CD4-positive, alpha-beta T cell (primary cell): ENCODE results near the gene PRKCG. TPM values are rescaled to one million over a fixed set of nuclear protein-coding genes. Genes with fewer than 3 reads are reported as not detected.

Experiments used
- ATAC-seq: fragments of 200-7000 bp; cut with Tn5 transposase; one replicate; pipeline ENCODE4 v1.10.0; 2022; ENCODE audit warnings: mild to moderate bottlenecking; ENCODE audit not compliant: poor library complexity
- CTCF ChIA-PET: fragments of 350-600 bp; sonication (Branson Sonifier 250); formaldehyde crosslinking; loops from one replicate; lab custom pipeline; 2021; ENCODE audit warnings: antibody characterized with exemption, inconsistent platforms; lab: Charles Lee
- POLR2A ChIA-PET: fragments of 350-600 bp; sonication (Branson Sonifier 250); formaldehyde crosslinking; loops from one replicate; lab custom pipeline; 2021; ENCODE audit warnings: antibody characterized with exemption, inconsistent platforms; lab: Charles Lee
- DNase-seq, 14 experiments: peaks; one replicate each; pipeline ENCODE4 v3.0.0-alpha.2; 2013 to 2020; ENCODE audit warnings: mixed read lengths in 2 of 14
- H3K27ac ChIP-seq, 2 donors: one replicate each; pipeline versions ENCODE4 v1.5.1 to v1.7.0; 2013; ENCODE audit warnings: low read length in 2 of 2, low read depth in 1 of 2, mild to moderate bottlenecking in 1 of 2
- H3K27me3 ChIP-seq, 2 experiments: 1 replicate in 1 of 2; 2 replicates in 1 of 2; pipeline versions ENCODE4 v1.6.1 to v1.7.0; 2013; ENCODE audit warnings: low read length in 2 of 2, control low read depth in 1 of 2, mild to moderate bottlenecking in 1 of 2, moderate library complexity in 1 of 2; ENCODE audit not compliant: insufficient read depth in 2 of 2, control insufficient read depth in 1 of 2
- H3K36me3 ChIP-seq: one replicate; pipeline ENCODE4 v1.6.1; 2013; ENCODE audit warnings: low read length, control low read depth; ENCODE audit not compliant: insufficient read depth
- H3K4me1 ChIP-seq: one replicate; pipeline ENCODE4 v1.6.1; 2013; ENCODE audit warnings: low read length, control low read depth; ENCODE audit not compliant: insufficient read depth
- H3K4me3 ChIP-seq: one replicate; pipeline ENCODE4 v1.5.1; 2013; ENCODE audit warnings: mild to moderate bottlenecking, low read length, moderate library complexity
- H3K9me3 ChIP-seq, 2 experiments: 1 replicate in 1 of 2; 2 replicates in 1 of 2; pipeline versions ENCODE4 v1.6.1 to v1.7.0; 2013; ENCODE audit warnings: low read length in 2 of 2, mild to moderate bottlenecking in 2 of 2, control low read depth in 1 of 2, moderate library complexity in 1 of 2; ENCODE audit not compliant: control insufficient read depth in 1 of 2, insufficient read depth in 1 of 2
- H3K27ac Mint-ChIP-seq: one replicate; pipeline ENCODE4 v1.8.0; 2020; ENCODE audit warnings: mixed read lengths
- H3K27me3 Mint-ChIP-seq: one replicate; pipeline ENCODE4 v1.8.0; 2021; ENCODE audit warnings: mixed read lengths
- H3K36me3 Mint-ChIP-seq: one replicate; pipeline ENCODE4 v1.8.0; 2021; ENCODE audit warnings: low read depth, mixed read lengths
- H3K4me1 Mint-ChIP-seq: one replicate; pipeline ENCODE4 v1.8.0; 2021; ENCODE audit warnings: low read depth, mixed read lengths
- H3K4me3 Mint-ChIP-seq: one replicate; pipeline ENCODE4 v1.8.0; 2020; ENCODE audit warnings: mild to moderate bottlenecking, mixed read lengths
- H3K9me3 Mint-ChIP-seq: one replicate; pipeline ENCODE4 v1.8.0; 2020; ENCODE audit warnings: mixed read lengths
- CTCF ChIP-seq: fragments of 200-600 bp; IDR thresholded peaks from one replicate; pipeline ENCODE4 v1.8.0; 2022; ENCODE audit warnings: antibody characterized with exemption, mild to moderate bottlenecking
- intact Hi-C, 2 experiments: fragments of 100-400 bp; cut with DNase I in 1 of 2; cut with micrococcal nuclease in 1 of 2; formaldehyde crosslinking; loops; one replicate each; pipeline versions ENCODE4 v1.15.1 to v1.9.0; 2023 to 2025; cut with DNase I, micrococcal nuclease
- total RNA-seq, 174 experiments: library from RNA in 2 of 174; stranded (reverse) in 2 of 174; gene quantifications; one replicate each; pipeline ENCODE4 v1.2.3 and lab custom pipeline; 2021 to 2026

The PRKCG gene
- total RNA-seq, 2 experiments from 2014 or later: 1.5 to 1.6 TPM

GRCh38 chr19:53865918-53866864 is 15.8 kb upstream of the PRKCG start:
- intact Hi-C loops: loop anchor here (2.0 to 10.0 kb wide), 8 partner anchors 17 to 599 kb away; partner anchors contain the start of genes LENG9 (in 2 of the 2), NDUFA3 (in 2 of the 2), OSCAR (in 1 of the 2) and PRKCG (in 1 of the 2)
- POLR2A ChIA-PET: interaction anchor here (0.8 to 3.8 kb wide), 8 partner anchors 9 to 271 kb away, joined by 3 to 71 read pairs (median 4); partner anchors contain the start of genes CNOT3 and PRKCG
- H3K9me3 ChIP-seq: no peaks in the 10 kb centered on the region
- CTCF ChIA-PET: interaction anchor here (0.8 to 3.0 kb wide), 6 partner anchors 16 to 302 kb away, joined by 3 to 17 read pairs (median 3); partner anchors contain the start of gene PRKCG
- H3K4me1 Mint-ChIP-seq: peaks cover 39% of the 10 kb centered on the region
- H3K27me3 Mint-ChIP-seq: no peaks in the 10 kb centered on the region
- H3K27me3 ChIP-seq: no peaks in the 10 kb centered on the region
- peak; percentile 9 for ATAC-seq
- H3K36me3 Mint-ChIP-seq: peaks cover 29% of the 10 kb centered on the region
- peak overlapping the region; percentile 95 to 100 for H3K27ac ChIP-seq
- peak overlapping the region; percentile 99 for H3K27ac Mint-ChIP-seq
- peaks cover 48% of the 10 kb centered on the region for H3K4me1 ChIP-seq
- H3K9me3 Mint-ChIP-seq: no peaks in the 10 kb centered on the region
- peak overlapping the region; percentile 100 for H3K4me3 ChIP-seq
- peak; percentile 27 to 91 (median 67) for DNase-seq
- H3K4me3 Mint-ChIP-seq: peak overlapping the region; percentile 99
- peaks cover 6% of the 10 kb centered on the region for H3K36me3 ChIP-seq
- no peak for TF ChIP-seq CTCF

GRCh38 chr19:53866865-53867224 is 15.2 kb upstream of the PRKCG start:
- Mint-ChIP-seq H3K36me3 (peaks cover 34% of the 10 kb centered on the region), H3K4me1 (peaks cover 45% of the 10 kb centered on the region), H3K9me3 (no peaks in the 10 kb centered on the region), H3K27ac (peak overlapping the region; percentile 99), H3K27me3 (no peaks in the 10 kb centered on the region), H3K4me3 (peak overlapping the region; percentile 99)
- intact Hi-C loops: loop anchor here (1.0 to 10.0 kb wide), 9 partner anchors 15 to 598 kb away; partner anchors contain the start of genes LENG9 (in 2 of the 2), NDUFA3 (in 2 of the 2), OSCAR (in 1 of the 2) and PRKCG (in 1 of the 2)
- CTCF ChIA-PET: interaction anchor here (1.0 to 3.0 kb wide), 4 partner anchors 15 to 157 kb away, joined by 3 to 17 read pairs (median 4); partner anchors contain the start of gene PRKCG
- peaks cover 53% of the 10 kb centered on the region for H3K4me1 ChIP-seq
- peak overlapping the region; percentile 100 for H3K4me3 ChIP-seq
- ATAC-seq (no peak), DNase-seq (no peak)
- POLR2A ChIA-PET: interaction anchor here (0.6 to 3.8 kb wide), 15 partner anchors 8 to 1677 kb away, joined by 3 to 71 read pairs (median 4); partner anchors contain the start of genes LENG8, MBOAT7, PPP2R1A and PRKCG
- peak overlapping the region; percentile 95 to 100 for H3K27ac ChIP-seq
- no peaks in the 10 kb centered on the region for H3K9me3 ChIP-seq
- no peaks in the 10 kb centered on the region for H3K27me3 ChIP-seq
- H3K36me3 ChIP-seq: peaks cover 6% of the 10 kb centered on the region
- TF ChIP-seq CTCF: no peak
